Measurements from ENCODE around the gene CZIB.

Gene CZIB

DNA sequence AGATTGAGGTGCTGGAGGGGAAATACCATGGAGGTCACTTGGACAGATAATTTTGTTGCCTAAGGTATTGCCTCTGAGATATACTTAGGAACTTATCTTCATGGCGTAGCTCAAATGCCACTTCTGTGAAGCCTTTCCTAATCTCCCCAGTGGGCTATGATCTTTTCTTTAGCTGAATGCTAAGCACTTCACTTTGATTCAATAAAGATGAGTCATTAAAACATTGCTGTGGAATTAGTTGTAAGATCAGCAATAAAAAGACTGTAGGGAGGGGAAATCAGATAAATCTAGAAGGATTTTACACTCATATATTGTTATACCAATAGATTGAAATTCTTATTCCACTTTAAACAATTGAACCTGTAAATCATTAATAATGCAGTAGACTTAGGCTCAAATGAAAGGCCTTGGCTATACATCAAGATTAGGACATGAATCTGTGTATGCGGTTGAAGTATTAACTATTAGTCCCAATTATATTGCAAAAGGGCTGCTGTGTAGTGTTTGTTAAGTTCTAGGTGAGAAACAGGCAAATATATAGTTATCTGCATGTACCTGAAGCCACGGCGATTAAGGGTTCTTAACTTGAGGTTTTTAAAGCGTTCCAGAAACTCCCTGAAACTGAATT, 37.1 kb upstream of the CZIB start:
- H3K4me3 ChIP-seq (ENCODE audit: insufficient read depth, low read depth, low read length) = no peak overlapping the region
- 96 to 98% methylated on average over 5 of the region's 5 CpGs for WGBS, 2 experiments
- H3K27ac ChIP-seq (ENCODE audit: insufficient read depth, low read depth, low read length, poor library complexity, severe bottlenecking) = no peak overlapping the region
- H3K27me3 ChIP-seq (ENCODE audit: control insufficient read depth, insufficient read depth, low read length, poor library complexity, severe bottlenecking) = no peaks in the 10 kb centered on the region
- no peaks in the 10 kb centered on the region for H3K4me1 ChIP-seq (ENCODE audit: control insufficient read depth, insufficient read depth, low read length)
- H3K36me3 ChIP-seq (ENCODE audit: control insufficient read depth, insufficient read depth, low read length) = no peaks in the 10 kb centered on the region
- no peaks in the 10 kb centered on the region for H3K9me3 ChIP-seq (ENCODE audit: control insufficient read depth, low read length)

DNA sequence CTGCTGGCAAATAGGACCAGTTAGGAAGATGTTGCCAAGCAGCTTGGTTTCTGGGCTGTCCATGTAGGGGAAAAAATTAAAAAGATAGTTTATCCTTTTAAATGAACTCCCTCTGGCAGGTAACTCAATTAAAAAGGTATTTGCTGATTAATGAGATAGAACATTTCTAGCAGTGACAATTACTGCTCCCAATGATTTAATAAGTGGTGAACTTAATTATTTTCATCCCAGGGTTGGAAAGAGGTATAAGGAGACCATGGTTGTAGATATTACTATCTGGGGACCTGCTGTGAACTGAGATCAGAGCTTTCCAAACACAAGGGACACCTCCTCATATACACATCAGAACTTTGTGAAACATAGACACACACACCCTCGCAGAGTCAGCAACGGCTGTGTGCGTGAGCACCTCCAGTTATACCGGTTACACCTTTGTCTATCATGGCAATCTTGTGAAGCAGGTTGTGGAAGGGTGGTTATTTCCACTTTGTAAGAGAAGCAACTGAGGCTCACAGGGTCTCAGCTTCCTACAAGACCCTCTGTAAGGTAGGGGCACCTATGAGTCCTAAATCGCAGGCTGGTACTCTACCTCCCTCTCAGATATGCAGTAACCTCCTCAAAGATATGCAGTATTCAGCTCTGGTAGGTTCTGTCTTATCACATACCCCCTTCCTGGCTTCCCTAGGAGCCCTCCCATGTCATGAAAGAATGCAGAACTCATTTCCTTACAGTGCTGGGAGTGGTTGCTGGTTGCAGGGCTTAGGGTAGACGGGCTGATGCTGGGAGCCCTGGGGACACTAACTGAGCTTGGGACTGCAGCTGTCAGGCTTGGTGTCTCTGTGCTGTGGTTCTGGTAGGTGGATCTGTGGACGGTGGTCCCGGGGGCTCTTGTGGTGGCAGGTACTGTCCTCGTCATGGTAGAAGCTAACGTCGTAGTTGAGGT, 36.3 kb upstream of the CZIB start:
- H3K27ac ChIP-seq (ENCODE audit: insufficient read depth, low read depth, low read length, poor library complexity, severe bottlenecking) = no peak overlapping the region
- H3K4me1 ChIP-seq (ENCODE audit: control insufficient read depth, insufficient read depth, low read length) = no peaks in the 10 kb centered on the region
- H3K9me3 ChIP-seq (ENCODE audit: control insufficient read depth, low read length) = no peaks in the 10 kb centered on the region
- 95 to 96% methylated on average over 11 of the region's 11 CpGs for WGBS, 2 experiments
- H3K36me3 ChIP-seq (ENCODE audit: control insufficient read depth, insufficient read depth, low read length) = no peaks in the 10 kb centered on the region
- no peak overlapping the region for H3K4me3 ChIP-seq (ENCODE audit: insufficient read depth, low read depth, low read length)
- H3K27me3 ChIP-seq (ENCODE audit: control insufficient read depth, insufficient read depth, low read length, poor library complexity, severe bottlenecking) = no peaks in the 10 kb centered on the region

GRCh38 chr1:53255031-53255430, 34.6 kb upstream of the CZIB start:
- 94 to 96% methylated on average over 4 of the region's 4 CpGs for WGBS, 2 experiments
- H3K36me3 ChIP-seq (ENCODE audit: control insufficient read depth, insufficient read depth, low read length) = peaks cover 5% of the 10 kb centered on the region

GRCh38 chr1:53254011-53254640, 33.7 kb upstream of the CZIB start:
- Histone ChIP-seq H3K27me3 (ENCODE audit: control insufficient read depth, insufficient read depth, low read length, poor library complexity, severe bottlenecking) (no peaks in the 10 kb centered on the region), H3K27ac (ENCODE audit: insufficient read depth, low read depth, low read length, poor library complexity, severe bottlenecking) (no peak overlapping the region)

More at GRCh38 chr1:53255031-53255430, 34.6 kb upstream of the CZIB start:
- no peak overlapping the region for H3K27ac ChIP-seq (ENCODE audit: insufficient read depth, low read depth, low read length, poor library complexity, severe bottlenecking)
- H3K4me3 ChIP-seq (ENCODE audit: insufficient read depth, low read depth, low read length) = no peak overlapping the region
- H3K27me3 ChIP-seq (ENCODE audit: control insufficient read depth, insufficient read depth, low read length, poor library complexity, severe bottlenecking) = no peaks in the 10 kb centered on the region
- H3K4me1 ChIP-seq (ENCODE audit: control insufficient read depth, insufficient read depth, low read length) = no peaks in the 10 kb centered on the region
- no peaks in the 10 kb centered on the region for H3K9me3 ChIP-seq (ENCODE audit: control insufficient read depth, low read length)

DNA sequence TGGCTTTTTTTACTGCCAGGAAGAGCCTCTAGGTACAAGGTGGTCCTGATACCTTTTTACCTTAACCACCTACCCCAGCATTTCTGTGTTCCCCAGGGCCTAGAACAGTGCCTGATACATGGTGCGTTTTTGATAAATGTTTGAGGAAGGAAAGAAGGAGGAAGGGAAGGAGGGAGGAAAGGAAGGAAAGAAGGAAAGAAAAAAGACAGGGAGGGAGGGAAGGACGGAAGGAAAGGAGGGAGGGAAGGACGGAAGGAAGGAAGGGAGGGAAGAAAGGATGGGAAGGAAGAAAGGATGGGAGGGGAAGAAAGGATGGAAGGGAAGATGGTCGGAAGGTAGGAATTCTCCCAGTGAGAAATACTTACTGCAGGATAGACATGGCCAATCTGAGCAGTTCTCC, 29.9 kb upstream of the CZIB start:
- H3K27ac ChIP-seq (ENCODE audit: insufficient read depth, low read depth, low read length, poor library complexity, severe bottlenecking) = peak overlapping the region; percentile 19
- peaks cover 5% of the 10 kb centered on the region for H3K36me3 ChIP-seq (ENCODE audit: control insufficient read depth, insufficient read depth, low read length)
- no peaks in the 10 kb centered on the region for H3K4me1 ChIP-seq (ENCODE audit: control insufficient read depth, insufficient read depth, low read length)
- no peaks in the 10 kb centered on the region for H3K27me3 ChIP-seq (ENCODE audit: control insufficient read depth, insufficient read depth, low read length, poor library complexity, severe bottlenecking)
- H3K9me3 ChIP-seq (ENCODE audit: control insufficient read depth, low read length) = no peaks in the 10 kb centered on the region
- WGBS, 2 experiments = 95% methylated on average over 4 of the region's 4 CpGs
- no peak overlapping the region for H3K4me3 ChIP-seq (ENCODE audit: insufficient read depth, low read depth, low read length)

More at GRCh38 chr1:53254011-53254640, 33.7 kb upstream of the CZIB start:
- Histone ChIP-seq H3K4me3 (ENCODE audit: insufficient read depth, low read depth, low read length) (no peak overlapping the region), H3K36me3 (ENCODE audit: control insufficient read depth, insufficient read depth, low read length) (peaks cover 5% of the 10 kb centered on the region), H3K9me3 (ENCODE audit: control insufficient read depth, low read length) (no peaks in the 10 kb centered on the region), H3K4me1 (ENCODE audit: control insufficient read depth, insufficient read depth, low read length) (no peaks in the 10 kb centered on the region)
- WGBS, 2 experiments = 93 to 95% methylated on average over 4 of the region's 4 CpGs

GRCh38 chr1:53249706-53250105, 29.3 kb upstream of the CZIB start:
- Histone ChIP-seq H3K9me3 (ENCODE audit: control insufficient read depth, low read length) (no peaks in the 10 kb centered on the region), H3K27me3 (ENCODE audit: control insufficient read depth, insufficient read depth, low read length, poor library complexity, severe bottlenecking) (no peaks in the 10 kb centered on the region), H3K36me3 (ENCODE audit: control insufficient read depth, insufficient read depth, low read length) (peaks cover 5% of the 10 kb centered on the region), H3K4me1 (ENCODE audit: control insufficient read depth, insufficient read depth, low read length) (no peaks in the 10 kb centered on the region), H3K4me3 (ENCODE audit: insufficient read depth, low read depth, low read length) (no peak overlapping the region), H3K27ac (ENCODE audit: insufficient read depth, low read depth, low read length, poor library complexity, severe bottlenecking) (no peak overlapping the region)
- 80 to 85% methylated on average over 3 of the region's 3 CpGs for WGBS, 2 experiments

GRCh38 chr1:53246261-53247134, 26.1 kb upstream of the CZIB start:
- Histone ChIP-seq H3K9me3 (ENCODE audit: control insufficient read depth, low read length) (no peaks in the 10 kb centered on the region), H3K36me3 (ENCODE audit: control insufficient read depth, insufficient read depth, low read length) (peaks cover 5% of the 10 kb centered on the region), H3K27ac (ENCODE audit: insufficient read depth, low read depth, low read length, poor library complexity, severe bottlenecking) (no peak overlapping the region), H3K4me3 (ENCODE audit: insufficient read depth, low read depth, low read length) (no peak overlapping the region), H3K4me1 (ENCODE audit: control insufficient read depth, insufficient read depth, low read length) (no peaks in the 10 kb centered on the region), H3K27me3 (ENCODE audit: control insufficient read depth, insufficient read depth, low read length, poor library complexity, severe bottlenecking) (no peaks in the 10 kb centered on the region)
- WGBS, 2 experiments = 70 to 72% methylated on average over 4 of the region's 4 CpGs

GRCh38 chr1:53244141-53244540, 23.7 kb upstream of the CZIB start:
- Histone ChIP-seq H3K9me3 (ENCODE audit: control insufficient read depth, low read length) (no peaks in the 10 kb centered on the region), H3K36me3 (ENCODE audit: control insufficient read depth, insufficient read depth, low read length) (no peaks in the 10 kb centered on the region), H3K4me3 (ENCODE audit: insufficient read depth, low read depth, low read length) (no peak overlapping the region), H3K27ac (ENCODE audit: insufficient read depth, low read depth, low read length, poor library complexity, severe bottlenecking) (no peak overlapping the region), H3K4me1 (ENCODE audit: control insufficient read depth, insufficient read depth, low read length) (peaks cover under 1% of the 10 kb centered on the region), H3K27me3 (ENCODE audit: control insufficient read depth, insufficient read depth, low read length, poor library complexity, severe bottlenecking) (no peaks in the 10 kb centered on the region)
- 89 to 94% methylated on average over 3 to 4 of the region's 4 CpGs for WGBS, 2 experiments

- Histone ChIP-seq H3K4me3 (ENCODE audit: insufficient read depth, low read depth, low read length) (no peak overlapping the region), H3K36me3 (ENCODE audit: control insufficient read depth, insufficient read depth, low read length) (no peaks in the 10 kb centered on the region), H3K27ac (ENCODE audit: insufficient read depth, low read depth, low read length, poor library complexity, severe bottlenecking) (no peak overlapping the region), H3K4me1 (ENCODE audit: control insufficient read depth, insufficient read depth, low read length) (peaks cover 4% of the 10 kb centered on the region), H3K27me3 (ENCODE audit: control insufficient read depth, insufficient read depth, low read length, poor library complexity, severe bottlenecking) (no peaks in the 10 kb centered on the region), H3K9me3 (ENCODE audit: control insufficient read depth, low read length) (no peaks in the 10 kb centered on the region)
- 77 to 85% methylated on average over 4 of the region's 4 CpGs for WGBS, 2 experiments
These were observed 21.9 kb upstream of the CZIB start for GRCh38 chr1:53242381-53242780.

Data from ectodermal cell (in vitro differentiated cells).